ENCODE measurements around the gene ZNRD2. TPM values are rescaled to one million over a fixed set of nuclear protein-coding genes. Genes with fewer than 3 reads are reported as not detected.

ZNRD2 gene
- total and polyA plus RNA-seq, 2 experiments from 2014 or later = 20.5 to 52.4 TPM

- 56% methylated on average over 6 of the region's 6 CpGs for WGBS (ENCODE audit: low lambda C conversion rate, missing lambda C conversion rate)
- Histone ChIP-seq H3K9me3 (ENCODE audit: low read depth) (no peaks in the 10 kb centered on the region), H3K36me3 (replicated peaks; ENCODE audit: insufficient read depth, low read depth) (no peaks in the 10 kb centered on the region), H3K27ac (peak overlapping the region; percentile 98), H3K9me2 (replicated peaks; ENCODE audit: insufficient read depth) (no peaks in the 10 kb centered on the region), H2AFZ (no peak overlapping the region), H3K4me3 (no peak overlapping the region), H3K79me2 (peaks cover 29% of the 10 kb centered on the region), H4K20me1 (ENCODE audit: insufficient read depth, poor library complexity, severe bottlenecking) (no peaks in the 10 kb centered on the region), H3K27me3 (no peaks in the 10 kb centered on the region), H3K4me1 (ENCODE audit: insufficient read depth) (peaks cover 55% of the 10 kb centered on the region), H3K4me2 (peak overlapping the region; percentile 96)
- TF ChIP-seq EZH2phosphoT487 (IDR thresholded peaks at IDR 0.05; ENCODE audit: low read depth, severe bottlenecking, unreplicated experiment) (no peak), EZH2 (IDR thresholded peaks at IDR 0.05; ENCODE audit: borderline replicate concordance) (no peak), CTCF (IDR thresholded peaks at IDR 0.05; ENCODE audit: poor library complexity) (no peak)
- DNase-seq (ENCODE audit: low spot score) = peak; percentile 80
Observed at GRCh38 chr11:65555693-65556231, 14.5 kb upstream of the ZNRD2 start.

GRCh38 chr11:65556470-65557279, 13.6 kb upstream of the ZNRD2 start:
- Histone ChIP-seq H4K20me1 (ENCODE audit: insufficient read depth, poor library complexity, severe bottlenecking) (no peaks in the 10 kb centered on the region), H3K4me1 (ENCODE audit: insufficient read depth) (peaks cover 59% of the 10 kb centered on the region), H3K4me3 (peak overlapping the region; percentile 60), H3K27me3 (no peaks in the 10 kb centered on the region), H3K36me3 (replicated peaks; ENCODE audit: insufficient read depth, low read depth) (no peaks in the 10 kb centered on the region), H3K27ac (peak overlapping the region; percentile 98), H3K9me3 (ENCODE audit: low read depth) (no peaks in the 10 kb centered on the region), H2AFZ (peak overlapping the region; percentile 36), H3K4me2 (peak overlapping the region; percentile 96), H3K79me2 (peaks cover 29% of the 10 kb centered on the region), H3K9me2 (replicated peaks; ENCODE audit: insufficient read depth) (no peaks in the 10 kb centered on the region)
- no peak for TF ChIP-seq EZH2 (IDR thresholded peaks at IDR 0.05; ENCODE audit: borderline replicate concordance)
- TF ChIP-seq CTCF (IDR thresholded peaks at IDR 0.05; ENCODE audit: poor library complexity) = no peak
- no peak for TF ChIP-seq EZH2phosphoT487 (IDR thresholded peaks at IDR 0.05; ENCODE audit: low read depth, severe bottlenecking, unreplicated experiment)
- WGBS (ENCODE audit: low lambda C conversion rate, missing lambda C conversion rate) = 79% methylated on average over 11 of the region's 12 CpGs
- no peak for DNase-seq (ENCODE audit: low spot score)

- no peaks in the 10 kb centered on the region for H3K27me3 ChIP-seq
- TF ChIP-seq CTCF (IDR thresholded peaks at IDR 0.05; ENCODE audit: poor library complexity) (no peak), EZH2phosphoT487 (IDR thresholded peaks at IDR 0.05; ENCODE audit: low read depth, severe bottlenecking, unreplicated experiment) (no peak), EZH2 (IDR thresholded peaks at IDR 0.05; ENCODE audit: borderline replicate concordance) (no peak)
- no peak for DNase-seq (ENCODE audit: low spot score)
- peak overlapping the region; percentile 60 for H3K4me3 ChIP-seq
- peak overlapping the region; percentile 96 for H3K4me2 ChIP-seq
- no peaks in the 10 kb centered on the region for H3K9me2 ChIP-seq (replicated peaks; ENCODE audit: insufficient read depth)
- no peaks in the 10 kb centered on the region for H3K9me3 ChIP-seq (ENCODE audit: low read depth)
- H3K79me2 ChIP-seq = peaks cover 29% of the 10 kb centered on the region
- H2AFZ ChIP-seq = peak overlapping the region; percentile 36
- H3K4me1 ChIP-seq (ENCODE audit: insufficient read depth) = peaks cover 59% of the 10 kb centered on the region
- no peaks in the 10 kb centered on the region for H4K20me1 ChIP-seq (ENCODE audit: insufficient read depth, poor library complexity, severe bottlenecking)
- no peaks in the 10 kb centered on the region for H3K36me3 ChIP-seq (replicated peaks; ENCODE audit: insufficient read depth, low read depth)
- peak overlapping the region; percentile 98 for H3K27ac ChIP-seq
- 6% methylated on average over 9 of the region's 47 CpGs for WGBS (ENCODE audit: low lambda C conversion rate, missing lambda C conversion rate)
Observed at GRCh38 chr11:65557280-65558001, 12.8 kb upstream of the ZNRD2 start.
